SK-N-SH treated with all-trans-retinoic acid at 6 μM for 48 hours (cell line): ENCODE results near the gene IFNW1.

ENCODE experiments used
- ARNTL ChIP-seq: fragments of 450-650 bp; formaldehyde crosslinking; IDR thresholded peaks from 2 replicates; pipeline ENCODE4 v1.5.0; 2020; ENCODE audit warnings: low read depth, mild to moderate bottlenecking, moderate library complexity, borderline replicate concordance
- CREB5 ChIP-seq: fragments of 250-450 bp; sonication (Bioruptor Pico); IDR thresholded peaks from 2 replicates; pipeline ENCODE4 v1.5.1; 2020; ENCODE audit warnings: low read depth, mild to moderate bottlenecking, moderate library complexity
- ESRRG ChIP-seq: fragments of 250-450 bp; sonication (Bioruptor Pico); IDR thresholded peaks from 2 replicates; pipeline ENCODE4 v1.6.1; 2021; ENCODE audit warnings: mild to moderate bottlenecking
- ISL1 ChIP-seq: fragments of 250-450 bp; sonication (Bioruptor Pico); IDR thresholded peaks from 2 replicates; pipeline ENCODE4 v2.1.2; 2022; ENCODE audit warnings: mild to moderate bottlenecking, moderate library complexity
- SNAI2 ChIP-seq: fragments of 250-450 bp; sonication (Bioruptor Pico); IDR thresholded peaks from 2 replicates; pipeline ENCODE4 v1.5.0; 2020; ENCODE audit warnings: mild to moderate bottlenecking, moderate library complexity
- TCF4 ChIP-seq: fragments of 250-450 bp; sonication (Bioruptor Pico); IDR thresholded peaks from 2 replicates; pipeline ENCODE4 v1.8.0; 2021; ENCODE audit warnings: mild to moderate bottlenecking, moderate library complexity, borderline replicate concordance
- TOX ChIP-seq: fragments of 250-450 bp; sonication (Bioruptor Pico); IDR thresholded peaks from 2 replicates; pipeline ENCODE4 v1.8.0; 2021; ENCODE audit warnings: mild to moderate bottlenecking, moderate library complexity, borderline replicate concordance
- ZFP30 ChIP-seq: fragments of 450-650 bp; formaldehyde crosslinking; IDR thresholded peaks from 2 replicates; pipeline ENCODE4 v1.5.0; 2022; ENCODE audit warnings: mild to moderate bottlenecking, moderate library complexity
- ZNF565 ChIP-seq: fragments of 450-650 bp; formaldehyde crosslinking; conservative IDR thresholded peaks from 2 replicates; pipeline ENCODE4 v1.5.0; 2020; ENCODE audit warnings: low read depth, mild to moderate bottlenecking, moderate library complexity
- ZNF8 ChIP-seq: fragments of 450-650 bp; formaldehyde crosslinking; IDR thresholded peaks from 2 replicates; pipeline ENCODE4 v1.5.0; 2020; ENCODE audit warnings: mild to moderate bottlenecking, moderate library complexity
- TF ChIP-seq, protein P1 (sequence below): fragments of 250-450 bp; sonication (Bioruptor Pico); IDR thresholded peaks from 2 replicates; pipeline ENCODE4 v1.5.1; 2021; ENCODE audit warnings: mild to moderate bottlenecking, moderate library complexity
- TF ChIP-seq, protein P2 (sequence below): fragments of 250-450 bp; sonication (Bioruptor Pico); IDR thresholded peaks from 2 replicates; pipeline ENCODE4 v1.8.0; 2020; ENCODE audit warnings: mild to moderate bottlenecking, moderate library complexity, borderline replicate concordance

DNA sequence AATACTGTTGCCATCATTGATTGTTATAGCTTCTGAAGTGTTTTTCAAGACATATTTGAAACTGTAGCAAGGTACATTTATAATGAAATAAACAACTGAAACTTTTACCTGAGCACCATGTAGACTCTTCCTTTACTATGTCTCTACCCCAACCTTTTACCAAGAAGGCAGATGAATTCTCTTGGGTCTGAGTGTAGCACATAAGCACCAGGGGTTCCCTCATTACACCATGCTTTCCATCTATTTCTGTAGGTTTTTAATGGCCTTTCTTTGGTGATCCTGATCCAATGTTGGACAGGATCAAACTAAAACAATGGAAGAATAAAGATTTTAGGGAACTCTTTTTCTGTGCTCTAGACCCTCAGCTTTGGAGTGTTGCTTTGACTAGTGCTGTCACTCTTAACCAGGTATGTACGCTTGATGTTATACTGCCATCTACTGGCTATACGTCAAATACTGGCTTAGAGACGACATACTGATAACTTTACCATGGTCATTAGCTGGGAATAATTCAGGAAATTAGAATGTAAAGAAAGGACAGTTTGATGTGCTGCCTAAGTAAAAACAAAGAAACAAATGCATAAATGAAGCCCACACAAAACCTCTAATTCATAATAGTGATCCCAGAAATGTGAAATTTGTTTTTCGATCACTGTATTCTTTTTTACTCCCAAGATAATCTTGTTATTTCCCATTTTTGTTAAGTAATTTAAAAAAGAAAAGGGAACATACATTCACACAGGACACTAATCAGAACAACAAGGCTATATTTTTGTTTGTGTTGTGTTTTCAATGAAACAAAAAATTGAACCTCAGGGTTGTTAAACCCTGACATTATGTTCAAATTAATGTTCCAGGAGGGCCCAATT lies 30.7 kb downstream of the IFNW1 start:
- TF ChIP-seq SNAI2 (CRISPR knock-in tag) (no peak), ZNF8 (no peak), ARNTL (CRISPR knock-in tag) (no peak), ZNF565 (CRISPR knock-in tag) (no peak), CREB5 (CRISPR knock-in tag) (no peak), ZFP30 (CRISPR knock-in tag) (no peak), ISL1 (CRISPR knock-in tag) (no peak), ESRRG (CRISPR knock-in tag) (no peak), TCF4 (CRISPR knock-in tag) (no peak), TOX (CRISPR knock-in tag) (no peak)
- TF ChIP-seq, protein P1, sequence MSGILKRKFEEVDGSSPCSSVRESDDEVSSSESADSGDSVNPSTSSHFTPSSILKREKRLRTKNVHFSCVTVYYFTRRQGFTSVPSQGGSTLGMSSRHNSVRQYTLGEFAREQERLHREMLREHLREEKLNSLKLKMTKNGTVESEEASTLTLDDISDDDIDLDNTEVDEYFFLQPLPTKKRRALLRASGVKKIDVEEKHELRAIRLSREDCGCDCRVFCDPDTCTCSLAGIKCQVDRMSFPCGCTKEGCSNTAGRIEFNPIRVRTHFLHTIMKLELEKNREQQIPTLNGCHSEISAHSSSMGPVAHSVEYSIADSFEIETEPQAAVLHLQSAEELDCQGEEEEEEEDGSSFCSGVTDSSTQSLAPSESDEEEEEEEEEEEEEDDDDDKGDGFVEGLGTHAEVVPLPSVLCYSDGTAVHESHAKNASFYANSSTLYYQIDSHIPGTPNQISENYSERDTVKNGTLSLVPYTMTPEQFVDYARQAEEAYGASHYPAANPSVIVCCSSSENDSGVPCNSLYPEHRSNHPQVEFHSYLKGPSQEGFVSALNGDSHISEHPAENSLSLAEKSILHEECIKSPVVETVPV (CRISPR knock-in tag), result no peak
- TF ChIP-seq, protein P2, sequence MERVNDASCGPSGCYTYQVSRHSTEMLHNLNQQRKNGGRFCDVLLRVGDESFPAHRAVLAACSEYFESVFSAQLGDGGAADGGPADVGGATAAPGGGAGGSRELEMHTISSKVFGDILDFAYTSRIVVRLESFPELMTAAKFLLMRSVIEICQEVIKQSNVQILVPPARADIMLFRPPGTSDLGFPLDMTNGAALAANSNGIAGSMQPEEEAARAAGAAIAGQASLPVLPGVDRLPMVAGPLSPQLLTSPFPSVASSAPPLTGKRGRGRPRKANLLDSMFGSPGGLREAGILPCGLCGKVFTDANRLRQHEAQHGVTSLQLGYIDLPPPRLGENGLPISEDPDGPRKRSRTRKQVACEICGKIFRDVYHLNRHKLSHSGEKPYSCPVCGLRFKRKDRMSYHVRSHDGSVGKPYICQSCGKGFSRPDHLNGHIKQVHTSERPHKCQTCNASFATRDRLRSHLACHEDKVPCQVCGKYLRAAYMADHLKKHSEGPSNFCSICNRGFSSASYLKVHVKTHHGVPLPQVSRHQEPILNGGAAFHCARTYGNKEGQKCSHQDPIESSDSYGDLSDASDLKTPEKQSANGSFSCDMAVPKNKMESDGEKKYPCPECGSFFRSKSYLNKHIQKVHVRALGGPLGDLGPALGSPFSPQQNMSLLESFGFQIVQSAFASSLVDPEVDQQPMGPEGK (CRISPR knock-in tag), result no peak
